ENCODE results near the gene MAGEA3.

- TF ChIP-seq, protein P1, sequence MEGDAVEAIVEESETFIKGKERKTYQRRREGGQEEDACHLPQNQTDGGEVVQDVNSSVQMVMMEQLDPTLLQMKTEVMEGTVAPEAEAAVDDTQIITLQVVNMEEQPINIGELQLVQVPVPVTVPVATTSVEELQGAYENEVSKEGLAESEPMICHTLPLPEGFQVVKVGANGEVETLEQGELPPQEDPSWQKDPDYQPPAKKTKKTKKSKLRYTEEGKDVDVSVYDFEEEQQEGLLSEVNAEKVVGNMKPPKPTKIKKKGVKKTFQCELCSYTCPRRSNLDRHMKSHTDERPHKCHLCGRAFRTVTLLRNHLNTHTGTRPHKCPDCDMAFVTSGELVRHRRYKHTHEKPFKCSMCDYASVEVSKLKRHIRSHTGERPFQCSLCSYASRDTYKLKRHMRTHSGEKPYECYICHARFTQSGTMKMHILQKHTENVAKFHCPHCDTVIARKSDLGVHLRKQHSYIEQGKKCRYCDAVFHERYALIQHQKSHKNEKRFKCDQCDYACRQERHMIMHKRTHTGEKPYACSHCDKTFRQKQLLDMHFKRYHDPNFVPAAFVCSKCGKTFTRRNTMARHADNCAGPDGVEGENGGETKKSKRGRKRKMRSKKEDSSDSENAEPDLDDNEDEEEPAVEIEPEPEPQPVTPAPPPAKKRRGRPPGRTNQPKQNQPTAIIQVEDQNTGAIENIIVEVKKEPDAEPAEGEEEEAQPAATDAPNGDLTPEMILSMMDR (IDR thresholded peaks at IDR 0.05; ENCODE audit: extremely low read depth in 1 of 2, insufficient read depth in 1 of 2, low read depth in 1 of 2, low read length in 2 of 2) = no peak
- no peak for TF ChIP-seq EZH2 (IDR thresholded peaks at IDR 0.05; ENCODE audit: borderline replicate concordance, low read depth, low read length, severe bottlenecking)
- TF ChIP-seq POLR2A (IDR thresholded peaks at IDR 0.05; ENCODE audit: low read depth, low read length) = no peak
- TF ChIP-seq JUN (IDR thresholded peaks at IDR 0.05; ENCODE audit: borderline replicate concordance, insufficient read depth, insufficient read length, low read depth) = no peak
- no peak for TF ChIP-seq MAX (IDR thresholded peaks at IDR 0.05; ENCODE audit: insufficient read depth, insufficient read length)
Measured at GRCh38 chrX:152735101-152735500, 36.5 kb downstream of the MAGEA3 start.
